HG03097 (cell line): ENCODE results near the gene CABLES1.
"Not testable (repeated sequence)": the region's sequence is repeated elsewhere in the genome, so short reads cannot be mapped to it uniquely, and the experiment has no call there.

Experiments used
- ATAC-seq: cut with Tn5 transposase; IDR thresholded peaks from one replicate; pipeline ENCODE4 v1.9.1; 2021; ENCODE audit not compliant: unreplicated experiment, low FRiP score

Gene CABLES1

DNA sequence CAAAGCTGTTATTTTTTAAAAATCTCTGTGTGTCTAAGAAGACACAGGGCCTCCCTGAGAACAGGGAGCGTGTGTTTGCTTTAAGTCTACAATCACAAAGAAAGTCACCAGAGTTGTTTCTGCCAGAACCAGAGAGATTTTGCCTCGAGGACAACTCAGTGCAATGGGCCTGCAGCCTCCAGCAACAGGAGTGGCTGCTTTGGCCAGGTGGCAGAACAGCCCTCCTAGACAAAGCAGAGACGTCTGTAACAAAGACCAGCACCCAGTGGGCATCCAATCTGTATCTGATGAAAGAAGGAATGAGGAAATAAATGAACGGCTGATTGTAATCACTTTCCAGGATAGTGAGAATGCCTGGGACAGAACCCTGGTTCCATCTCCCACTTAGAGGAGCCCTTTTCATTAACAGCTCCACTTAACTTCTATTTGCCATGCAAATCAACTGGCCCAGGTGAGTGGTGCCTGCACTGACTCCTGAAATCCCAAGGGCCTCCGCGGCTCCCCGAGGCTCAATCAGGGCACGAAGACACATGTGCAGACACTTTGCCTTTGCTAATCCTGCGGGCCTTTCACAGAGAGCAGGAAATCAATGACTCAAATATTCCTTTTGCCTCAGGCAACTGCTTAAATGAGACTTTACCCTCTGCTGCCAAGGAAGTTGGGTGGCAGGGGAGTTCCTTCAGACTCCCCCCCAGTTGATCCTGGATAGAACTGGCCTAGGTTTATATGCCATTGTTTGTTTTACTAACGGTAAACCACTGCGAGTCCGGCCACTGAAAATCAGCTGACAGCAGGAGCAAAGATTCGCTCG, 146.5 kb downstream of the CABLES1 start:
- no peak for ATAC-seq

- ATAC-seq: no peak
Observed at GRCh38 chr18:23282437-23282781, 147.1 kb downstream of the CABLES1 start.

- ATAC-seq: peak; percentile 83
Observed at GRCh38 chr18:23283916-23284430, 148.7 kb downstream of the CABLES1 start.

- no peak for ATAC-seq
Observed at GRCh38 chr18:23284629-23285028, 149.3 kb downstream of the CABLES1 start.

DNA sequence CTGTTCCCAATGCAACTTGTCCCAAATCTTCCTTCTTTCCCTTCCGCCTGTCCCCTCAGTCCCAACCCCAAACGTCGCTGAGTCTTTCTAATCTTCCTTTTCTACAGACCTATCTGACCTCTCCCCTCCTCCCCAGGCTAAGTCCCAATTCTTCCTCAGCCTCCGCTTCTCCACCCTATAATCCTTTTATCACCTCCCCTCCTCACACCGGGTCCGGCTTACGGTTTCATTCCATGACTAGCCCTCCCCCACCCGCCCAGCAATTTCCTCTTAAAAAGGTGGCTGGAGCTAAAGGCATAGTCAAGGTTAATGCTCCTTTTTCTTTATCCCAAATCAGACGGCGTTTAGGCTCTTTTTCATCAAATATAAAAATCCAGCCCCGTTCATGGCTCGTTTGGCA, 150.3 kb downstream of the CABLES1 start:
- not testable (repeated sequence) for ATAC-seq

GRCh38 chr18:23291456-23292205, 156.3 kb downstream of the CABLES1 start:
- ATAC-seq: no peak

DNA sequence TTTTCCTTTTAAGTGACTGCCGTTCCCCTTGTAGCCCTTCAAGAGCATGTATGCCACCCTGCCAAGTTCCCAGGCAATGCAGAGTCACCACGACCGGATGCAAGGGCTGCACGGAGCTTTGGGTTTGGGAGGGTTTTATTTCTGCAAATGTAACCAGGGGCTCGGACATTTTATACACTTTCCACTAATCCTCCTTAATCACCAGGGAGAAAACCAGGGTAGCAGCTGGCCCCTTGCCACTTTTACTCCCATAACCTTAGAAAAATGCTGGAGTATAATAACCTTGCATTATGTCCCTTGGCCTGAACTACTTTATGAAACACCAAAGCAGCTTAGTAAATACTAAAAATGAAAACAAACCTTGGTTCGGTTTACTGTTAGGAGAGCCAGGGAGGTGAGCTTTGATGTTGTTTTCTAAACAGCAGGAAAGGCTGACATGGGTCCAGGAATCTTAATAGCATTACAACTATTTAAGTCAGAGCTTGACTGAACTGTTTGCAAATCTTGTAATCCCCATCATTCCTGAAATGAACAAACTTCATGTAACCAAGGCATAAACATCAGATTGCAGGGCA, 165.0 kb downstream of the CABLES1 start:
- no peak for ATAC-seq

DNA sequence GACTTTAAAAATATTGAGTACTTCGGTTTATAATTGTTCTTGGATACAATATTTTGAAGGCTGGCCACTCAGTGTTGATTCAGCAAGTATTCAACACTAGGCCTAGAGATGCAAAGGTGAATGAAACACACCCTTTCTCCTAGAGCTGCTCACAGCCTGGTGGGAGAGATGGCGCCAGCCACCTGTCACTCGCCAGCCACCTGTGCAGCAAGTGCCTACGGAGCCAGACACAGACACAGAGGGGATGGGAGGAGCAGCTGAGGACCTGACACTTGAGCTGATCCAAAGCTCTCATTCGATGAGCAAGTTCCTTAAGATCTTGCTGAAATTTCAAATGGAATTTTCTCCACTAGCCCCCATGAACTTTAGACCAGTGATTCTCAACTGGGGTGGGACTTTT, 166.7 kb downstream of the CABLES1 start:
- no peak for ATAC-seq

DNA sequence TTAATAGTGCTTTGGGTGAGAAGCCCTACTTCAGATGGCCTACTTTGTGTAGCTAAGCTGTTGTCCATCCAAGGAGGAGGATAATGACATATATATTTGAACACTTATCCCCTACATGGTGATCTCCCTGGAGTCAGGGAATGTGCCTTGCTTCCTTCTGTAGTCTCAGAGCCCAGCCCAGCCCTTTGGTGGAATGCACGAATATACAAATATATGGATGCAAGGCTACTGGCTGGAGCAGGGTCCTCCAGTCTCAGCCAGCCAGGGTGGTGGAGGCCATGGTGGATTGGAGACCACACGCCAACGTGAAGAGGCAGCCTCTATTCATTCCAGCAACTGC, 167.2 kb downstream of the CABLES1 start:
- ATAC-seq: no peak

DNA sequence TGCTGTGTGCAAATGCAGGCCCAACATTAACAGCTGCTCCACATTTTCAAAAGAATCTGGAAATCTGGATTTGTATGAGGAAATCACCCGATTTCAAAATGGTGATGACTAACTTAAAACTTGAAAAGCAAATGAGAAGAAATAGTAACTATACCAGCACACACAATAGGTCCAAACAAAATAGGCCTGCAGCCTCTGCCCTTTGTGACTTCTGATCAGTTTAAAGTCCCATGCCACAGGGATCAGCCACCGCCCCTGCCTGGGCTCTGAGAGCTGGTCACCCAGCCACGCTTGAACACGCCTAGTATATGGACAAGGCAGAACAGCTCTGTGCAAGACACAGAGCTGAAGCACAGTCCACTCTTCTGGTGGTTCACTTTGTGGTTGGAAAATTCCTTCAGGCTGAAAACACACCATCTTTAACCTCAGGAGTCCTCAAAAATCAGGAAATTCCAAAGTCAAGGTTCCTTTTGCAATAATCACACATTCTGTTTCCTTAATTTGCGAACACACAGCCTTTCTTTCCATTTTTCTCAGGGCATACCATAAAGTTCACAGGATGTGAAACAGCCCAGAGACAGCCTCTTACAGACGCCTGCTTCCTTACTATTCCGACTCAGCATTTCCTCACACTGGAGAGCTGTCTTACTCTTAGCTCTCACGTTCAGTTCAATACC, 167.7 kb downstream of the CABLES1 start:
- no peak for ATAC-seq

DNA sequence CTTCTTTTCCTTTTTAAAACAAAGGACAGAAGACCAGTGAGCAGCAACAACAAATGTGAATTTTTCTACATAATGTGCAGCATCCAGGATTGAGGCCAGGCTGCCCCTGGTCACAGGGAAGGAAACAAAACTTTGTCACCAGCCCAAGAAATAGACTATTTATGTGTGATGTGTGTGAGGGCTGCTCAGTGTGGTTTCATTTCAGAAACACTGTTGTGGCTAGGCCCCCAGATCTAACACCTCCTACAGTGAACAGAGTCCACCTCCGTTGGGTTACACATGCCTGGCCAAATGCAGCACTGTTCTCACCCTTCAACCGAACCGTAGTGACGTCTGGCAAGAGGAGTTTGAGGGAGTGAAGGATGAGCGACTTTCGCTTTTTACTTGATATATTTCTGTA, 171.5 kb downstream of the CABLES1 start:
- ATAC-seq: peak; percentile 68

DNA sequence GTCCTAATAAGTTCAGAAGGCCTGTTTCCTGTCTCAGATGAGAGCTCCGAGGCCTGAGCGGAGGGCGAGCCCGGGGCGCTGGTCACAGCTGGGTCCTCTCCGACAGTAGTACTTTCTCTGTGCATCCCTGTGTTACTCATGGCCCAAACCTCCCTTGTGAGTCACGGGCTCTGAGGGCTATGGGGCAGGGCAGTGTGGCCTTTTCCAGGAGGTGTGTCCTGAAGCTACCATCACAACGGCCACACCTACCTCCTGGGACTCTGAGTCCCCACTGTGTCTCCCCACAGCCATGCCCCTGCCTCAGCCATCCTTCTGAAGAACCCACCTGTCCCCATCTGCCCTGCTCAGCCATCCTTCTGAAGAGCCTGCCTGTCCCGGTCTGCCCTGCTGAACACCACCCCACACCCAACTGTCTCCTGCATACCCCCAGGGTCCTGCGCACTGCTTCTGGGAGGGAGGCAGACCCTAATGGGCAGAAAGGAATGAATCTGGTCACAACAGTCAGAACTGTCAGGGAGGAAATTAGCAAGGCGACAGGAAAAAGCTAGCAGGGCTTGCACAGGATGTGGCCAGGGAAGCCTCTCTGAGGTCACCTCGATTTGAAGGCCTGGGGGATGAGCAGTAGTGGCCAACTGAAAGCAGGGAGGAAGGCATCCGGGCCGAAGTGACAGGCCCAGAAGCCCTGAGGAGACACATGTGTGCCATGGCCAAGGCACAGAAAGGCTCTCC, 172.4 kb downstream of the CABLES1 start:
- peak; percentile 67 for ATAC-seq
